GM18858 (cell line): ENCODE results near the gene RAD1.
"Not testable (repeated sequence)": the region's sequence is repeated elsewhere in the genome, so short reads cannot be mapped to it uniquely, and the experiment has no call there.

Experiments used
- ATAC-seq: cut with Tn5 transposase; IDR thresholded peaks from one replicate; pipeline ENCODE4 v1.9.1; 2021; ENCODE audit not compliant: unreplicated experiment

The RAD1 gene, protein sequence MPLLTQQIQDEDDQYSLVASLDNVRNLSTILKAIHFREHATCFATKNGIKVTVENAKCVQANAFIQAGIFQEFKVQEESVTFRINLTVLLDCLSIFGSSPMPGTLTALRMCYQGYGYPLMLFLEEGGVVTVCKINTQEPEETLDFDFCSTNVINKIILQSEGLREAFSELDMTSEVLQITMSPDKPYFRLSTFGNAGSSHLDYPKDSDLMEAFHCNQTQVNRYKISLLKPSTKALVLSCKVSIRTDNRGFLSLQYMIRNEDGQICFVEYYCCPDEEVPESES

DNA sequence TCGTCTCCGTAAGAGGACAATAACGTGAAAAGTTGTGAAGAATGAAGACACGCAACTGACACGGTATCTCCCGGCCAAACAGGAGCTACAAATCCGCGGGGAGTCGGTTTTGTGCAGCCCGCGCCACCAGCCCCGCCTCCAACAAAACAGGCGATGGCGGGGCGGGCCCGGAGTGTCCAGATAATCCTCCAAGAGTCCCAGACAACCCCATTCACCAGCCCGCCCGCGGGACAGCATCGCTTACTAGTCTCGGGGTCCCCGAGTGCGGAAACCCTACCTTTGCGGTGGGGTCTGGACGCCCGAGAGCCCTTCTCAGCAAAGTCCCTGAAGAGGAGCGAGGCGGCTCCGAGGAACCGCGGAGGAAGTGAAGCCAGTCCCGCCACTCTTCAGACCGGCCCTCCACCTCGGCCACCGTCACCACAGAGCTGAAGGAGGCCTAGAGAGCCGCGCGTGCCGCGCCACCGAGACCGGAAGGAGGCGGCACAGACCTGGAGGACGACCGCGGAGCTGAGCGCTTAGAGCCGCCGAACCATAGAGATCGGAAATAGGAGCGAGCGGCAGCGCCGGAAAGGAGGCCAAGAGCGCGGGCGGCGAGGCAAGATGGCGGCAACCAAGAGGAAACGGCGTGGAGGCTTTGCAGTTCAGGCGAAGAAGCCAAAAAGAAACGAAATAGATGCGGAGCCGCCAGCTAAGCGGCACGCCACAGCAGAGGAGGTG is at the start of gene RAD1, which contains the start of gene BRIX1:
Gene RAD1 (minus strand): TSS at position 366 of the 717 bp plus-strand sequence. CDS start 612 bp downstream, outside the sequence.
Gene BRIX1 (plus strand): TSS at position 573 of the 717 bp plus-strand sequence. CDS start 28 bp downstream, at position 601.
- peak; percentile 98 for ATAC-seq

DNA sequence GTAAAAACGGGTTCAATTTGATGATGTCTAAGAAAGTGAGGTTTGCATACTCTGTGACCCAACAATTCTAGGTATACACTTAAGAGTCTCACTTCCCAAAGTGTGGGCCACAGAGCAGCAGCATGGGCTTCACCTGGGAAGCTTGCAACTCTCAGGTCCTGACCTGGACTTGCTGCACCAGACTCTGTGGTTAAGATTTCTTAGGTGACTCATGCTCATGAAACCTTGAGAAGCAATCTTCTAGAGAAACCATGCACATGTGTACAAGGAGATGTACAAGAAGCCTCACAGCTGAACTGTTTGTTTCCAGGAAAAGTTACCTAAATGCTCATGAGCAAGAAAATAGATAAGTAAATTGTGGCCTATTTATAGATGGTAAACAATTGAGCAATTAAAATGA is 44.0 kb upstream of the RAD1 start:
- peak; percentile 96 for ATAC-seq

DNA sequence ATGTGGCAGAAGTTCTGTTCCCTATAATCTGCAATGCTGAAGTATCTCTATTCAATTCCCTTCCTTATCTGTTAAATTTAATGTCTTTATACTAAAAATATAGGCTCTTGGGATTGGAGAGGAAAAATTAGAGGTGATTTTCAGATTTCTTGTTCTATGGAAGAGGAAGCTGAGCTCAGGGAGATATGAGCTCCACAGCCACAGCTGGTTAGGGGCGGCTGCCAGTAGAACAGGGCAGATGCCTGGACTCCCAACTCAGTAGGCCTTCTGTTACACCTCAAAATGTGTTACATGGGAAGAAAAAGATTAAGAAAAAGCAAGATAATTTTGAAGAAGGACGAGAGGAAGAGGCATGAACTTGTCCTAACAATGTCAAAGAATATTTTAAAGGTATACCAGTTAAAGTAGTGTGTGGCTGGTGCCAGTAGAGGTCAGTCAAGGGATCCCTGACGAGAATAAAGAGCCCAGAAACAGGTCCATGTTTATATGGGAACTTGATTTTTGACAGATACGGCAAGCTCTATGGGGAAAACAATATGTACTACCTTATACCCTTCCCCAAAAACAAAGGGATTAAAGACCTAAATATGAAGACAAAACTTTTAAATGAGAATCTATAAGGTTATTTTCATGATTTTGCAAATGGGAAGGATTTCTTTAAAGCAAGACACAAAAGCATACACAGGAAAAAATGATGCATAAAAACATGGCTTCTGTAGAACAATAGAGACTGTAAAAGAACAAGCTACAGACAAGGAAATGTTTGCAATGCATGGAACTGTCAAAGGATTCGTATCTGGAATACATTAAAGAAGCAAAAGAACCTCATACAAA is 42.8 kb upstream of the RAD1 start:
- no peak for ATAC-seq

DNA sequence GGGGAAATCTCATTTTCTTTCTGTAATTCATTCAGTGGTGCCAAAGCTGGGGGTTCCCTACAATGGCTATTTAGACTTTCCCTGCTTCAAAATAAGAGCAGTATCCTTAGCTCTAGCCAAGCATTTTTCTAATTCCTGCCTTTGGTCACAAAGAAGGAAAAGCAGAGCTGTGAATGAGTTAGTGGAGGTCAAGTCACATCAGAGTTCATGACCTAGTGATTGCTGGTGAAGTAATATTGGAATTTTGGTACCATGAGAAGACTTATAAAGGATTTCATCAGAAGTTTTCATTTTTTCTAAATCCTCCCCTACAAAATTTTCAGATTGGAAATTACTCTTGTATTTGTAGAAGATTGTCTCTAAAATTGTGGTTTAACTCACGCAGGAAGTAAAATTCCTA is 42.0 kb upstream of the RAD1 start:
- no peak for ATAC-seq

DNA sequence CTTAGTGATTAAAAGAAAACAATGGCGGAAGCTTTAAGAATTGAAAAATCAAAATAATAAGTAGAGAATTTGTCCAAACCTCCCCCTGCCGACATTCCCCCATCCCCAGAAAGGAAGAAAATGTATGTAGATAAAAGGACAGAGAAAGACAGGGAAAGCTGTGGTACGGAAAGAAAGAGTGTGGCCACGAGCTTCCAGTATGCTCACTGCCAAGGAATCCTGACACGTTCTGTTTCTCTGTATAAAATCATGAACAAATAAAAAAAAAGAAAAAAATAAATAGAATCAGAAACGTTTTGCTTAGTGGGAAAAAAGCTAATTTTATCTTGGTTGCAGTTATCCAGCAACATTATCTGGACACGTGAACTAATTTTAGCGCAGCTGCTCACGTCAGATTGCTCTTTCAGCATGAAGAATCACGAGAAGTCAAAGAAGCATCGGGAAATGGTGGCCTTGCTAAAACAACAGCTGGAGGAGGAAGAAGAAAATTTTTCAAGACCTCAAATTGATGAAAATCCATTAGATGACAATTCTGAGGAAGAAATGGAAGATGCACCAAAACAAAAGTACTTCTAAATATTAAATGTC is 29.2 kb upstream of the RAD1 start:
- ATAC-seq = no peak

DNA sequence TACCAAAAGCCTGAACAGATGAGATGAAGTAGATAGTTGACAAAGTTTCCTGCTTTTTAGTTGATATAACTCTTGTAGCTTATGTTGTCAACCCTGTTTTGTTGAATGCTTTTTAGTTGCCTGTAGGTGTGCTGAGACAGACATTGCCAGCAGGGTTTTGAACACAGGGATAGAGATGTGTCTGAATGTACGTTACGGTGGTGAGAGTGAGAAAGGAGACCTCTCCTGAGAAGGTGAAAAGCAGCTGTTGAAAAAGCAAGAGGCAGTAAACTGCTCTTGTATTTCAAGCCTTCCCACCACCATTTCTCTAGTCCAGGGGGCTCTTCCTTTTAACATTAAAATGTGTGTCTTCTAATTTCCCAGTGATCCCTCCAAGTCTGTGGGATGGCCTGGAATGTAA is 28.7 kb upstream of the RAD1 start:
- ATAC-seq = no peak

DNA sequence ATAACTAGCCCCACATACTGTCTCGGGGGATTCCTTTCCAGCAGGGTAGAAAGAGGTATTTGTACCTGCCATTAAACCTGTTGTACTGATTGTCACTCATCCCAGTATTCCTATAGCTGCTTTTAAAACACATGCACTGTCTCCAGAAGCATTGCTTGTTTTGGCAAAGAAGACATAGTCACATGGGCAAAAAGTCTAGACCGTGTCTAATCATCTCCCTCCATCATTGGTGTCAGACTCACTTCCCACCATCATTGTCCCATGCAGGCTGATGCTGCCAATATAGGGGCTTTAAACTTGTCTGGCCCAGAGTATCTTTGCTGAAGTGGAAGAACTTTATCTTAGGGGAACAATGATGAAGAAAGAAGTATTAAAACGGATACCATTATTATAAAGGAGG is 26.6 kb upstream of the RAD1 start:
- no peak for ATAC-seq

DNA sequence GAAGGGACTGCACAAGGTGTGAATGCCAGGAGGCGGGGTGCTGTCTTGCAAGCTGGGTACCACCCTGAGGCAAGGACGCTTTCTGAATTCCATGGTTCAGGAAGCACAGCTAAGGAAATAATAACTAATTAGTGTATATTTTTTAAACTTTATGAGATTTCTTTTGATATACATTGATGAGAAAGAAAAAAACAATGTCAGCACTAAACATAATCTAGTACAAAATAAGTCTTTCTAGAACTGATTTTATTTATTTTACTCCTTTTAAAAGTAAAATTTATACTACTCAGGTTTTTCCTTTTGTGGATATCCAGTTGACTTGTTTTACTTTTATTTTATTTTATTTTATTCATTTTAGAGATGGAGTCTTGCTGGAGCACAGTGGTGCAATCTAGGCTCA is 17.6 kb upstream of the RAD1 start:
- no peak for ATAC-seq

DNA sequence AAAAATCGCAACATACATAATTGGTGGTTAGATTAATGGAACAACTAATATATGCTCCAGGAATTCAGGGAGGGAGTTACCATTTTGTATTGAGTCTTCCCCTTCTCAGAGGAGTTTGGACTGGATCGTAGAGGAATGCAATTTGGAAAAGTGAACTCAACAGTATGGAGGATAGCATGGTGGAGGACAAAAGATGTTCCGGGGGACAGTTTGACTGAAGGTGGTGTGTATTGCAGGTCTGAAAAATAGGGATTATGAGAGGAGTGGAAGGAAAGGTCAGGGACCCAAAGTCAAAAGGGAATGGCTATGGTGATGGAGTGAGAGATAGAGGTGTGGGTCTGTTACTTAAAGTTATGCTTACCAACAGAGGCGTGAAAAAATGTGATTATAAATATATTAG is 15.6 kb upstream of the RAD1 start:
- no peak for ATAC-seq

DNA sequence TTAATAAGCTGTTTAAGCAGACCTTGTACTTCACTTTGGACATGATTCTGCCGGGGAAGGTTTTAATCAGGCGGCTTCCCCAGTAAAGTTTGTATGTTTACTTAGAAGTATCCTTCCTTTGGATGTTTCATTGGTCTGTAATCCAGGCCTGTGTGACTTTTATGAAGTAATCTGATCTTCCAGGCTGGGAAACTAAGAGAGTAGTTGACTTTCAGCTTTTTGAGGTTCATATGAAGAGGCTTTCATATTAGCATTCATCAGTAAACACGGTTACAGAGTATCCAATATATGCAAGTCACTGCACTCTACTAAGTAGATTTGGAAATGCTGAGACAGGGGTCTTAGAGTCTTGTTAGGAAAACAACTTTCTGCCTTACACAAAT is 15.1 kb upstream of the RAD1 start:
- ATAC-seq = no peak

DNA sequence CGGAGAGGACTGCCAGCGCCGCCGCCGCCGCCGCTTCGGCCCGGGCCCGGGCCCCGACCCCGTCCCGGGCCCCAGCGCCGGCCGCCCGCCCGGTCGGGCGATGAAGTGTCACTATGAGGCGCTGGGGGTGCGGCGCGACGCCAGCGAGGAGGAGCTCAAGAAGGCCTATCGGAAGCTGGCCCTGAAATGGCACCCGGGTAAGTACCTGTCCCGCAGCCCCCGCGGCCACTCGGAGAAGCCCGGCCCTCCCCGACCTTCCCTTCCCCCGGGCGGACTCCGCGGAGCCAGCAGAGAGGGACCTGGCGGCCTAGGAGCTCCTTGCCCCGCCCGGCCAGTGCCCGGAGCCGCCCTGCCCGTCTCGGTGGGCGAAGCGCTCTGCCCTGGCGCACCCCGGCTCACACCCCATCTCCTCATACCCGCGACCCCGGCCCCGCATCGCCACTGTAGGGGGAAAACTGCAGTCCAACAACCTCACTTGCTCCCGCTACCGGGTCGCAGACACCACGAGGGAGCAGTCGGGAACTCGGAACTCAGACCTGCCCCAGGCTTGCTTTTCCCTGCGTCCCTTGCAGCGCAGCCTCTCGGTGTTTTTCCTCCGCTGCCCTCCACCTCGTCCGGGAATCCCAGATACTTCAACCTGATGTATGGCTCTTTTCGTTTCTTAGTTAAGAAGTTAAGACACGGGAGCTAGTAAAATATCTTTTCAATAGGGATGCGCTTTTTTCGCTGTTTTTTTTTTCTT is 14.6 kb upstream of the RAD1 start:
- peak; percentile 72 for ATAC-seq

DNA sequence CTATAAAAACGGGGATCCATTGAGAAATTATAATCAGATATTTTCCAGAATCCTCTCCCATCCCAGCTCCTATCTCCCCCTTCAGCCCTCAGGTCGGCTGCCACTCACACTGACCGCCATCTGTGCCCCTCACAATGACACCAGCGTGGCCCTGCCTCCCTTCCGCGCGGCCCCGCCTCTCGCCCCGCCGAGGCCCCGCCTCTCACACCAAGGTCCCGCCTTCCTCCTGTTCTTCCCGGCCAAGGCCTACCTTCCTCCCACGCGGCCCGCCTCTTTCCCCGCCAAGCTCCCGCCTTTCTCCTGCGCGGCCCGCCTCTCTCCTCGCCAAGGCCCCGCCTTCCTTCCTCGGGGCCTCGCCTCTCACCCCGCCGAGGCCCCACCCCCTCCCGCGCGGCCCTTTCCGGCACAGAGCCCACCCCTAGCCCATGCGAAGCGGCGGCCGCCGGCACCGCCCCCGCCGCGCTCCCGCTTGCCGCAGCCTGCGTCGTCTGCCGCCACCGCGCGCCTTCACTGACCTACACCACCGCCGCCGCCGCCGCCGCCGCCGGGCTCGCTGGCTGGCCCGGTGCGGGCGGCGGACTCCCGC is 13.9 kb upstream of the RAD1 start, which contains the start of gene DNAJC21:
Gene DNAJC21 (plus strand): TSS at position 426 of the 586 bp plus-strand sequence. CDS start 261 bp downstream, outside the sequence.
- peak; percentile 72 for ATAC-seq

DNA sequence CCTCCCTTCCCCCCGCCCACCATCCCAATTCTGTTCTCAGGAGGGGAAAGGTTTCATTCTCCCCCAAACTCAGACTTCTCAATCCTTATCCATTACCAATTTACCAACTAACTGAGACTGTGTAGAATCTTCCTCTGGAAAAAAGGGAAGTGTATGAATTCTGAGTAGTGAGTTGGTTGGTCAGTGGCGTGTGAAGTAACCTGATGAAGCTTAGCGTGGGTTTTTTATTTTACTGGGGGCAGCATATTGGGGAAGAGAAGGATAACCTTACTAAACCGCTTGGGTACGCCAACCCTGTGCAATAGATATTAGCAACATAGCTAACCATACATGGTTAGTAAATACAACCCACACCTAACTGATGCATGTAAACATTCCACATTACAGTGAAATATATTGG is 13.0 kb upstream of the RAD1 start:
- no peak for ATAC-seq

DNA sequence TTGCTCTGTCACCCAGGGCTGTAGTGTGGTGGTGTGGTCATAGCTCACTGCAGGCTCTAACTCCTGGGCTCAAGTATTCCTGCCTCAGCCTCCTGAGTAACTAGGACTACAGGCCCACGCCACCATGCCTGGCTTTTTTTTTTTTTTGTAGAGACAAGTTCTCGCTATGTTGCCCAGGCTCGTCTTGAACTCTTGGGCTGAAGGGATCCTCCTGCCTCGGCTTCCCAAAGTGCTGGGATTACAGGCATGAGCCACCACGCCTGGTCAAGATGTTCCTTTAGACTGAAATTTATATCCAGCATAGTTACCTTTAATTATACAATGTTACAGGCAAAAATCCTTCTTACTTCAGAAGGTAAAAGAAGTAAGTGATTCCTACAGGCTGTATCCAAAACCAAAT is 12.5 kb upstream of the RAD1 start:
- ATAC-seq = no peak

DNA sequence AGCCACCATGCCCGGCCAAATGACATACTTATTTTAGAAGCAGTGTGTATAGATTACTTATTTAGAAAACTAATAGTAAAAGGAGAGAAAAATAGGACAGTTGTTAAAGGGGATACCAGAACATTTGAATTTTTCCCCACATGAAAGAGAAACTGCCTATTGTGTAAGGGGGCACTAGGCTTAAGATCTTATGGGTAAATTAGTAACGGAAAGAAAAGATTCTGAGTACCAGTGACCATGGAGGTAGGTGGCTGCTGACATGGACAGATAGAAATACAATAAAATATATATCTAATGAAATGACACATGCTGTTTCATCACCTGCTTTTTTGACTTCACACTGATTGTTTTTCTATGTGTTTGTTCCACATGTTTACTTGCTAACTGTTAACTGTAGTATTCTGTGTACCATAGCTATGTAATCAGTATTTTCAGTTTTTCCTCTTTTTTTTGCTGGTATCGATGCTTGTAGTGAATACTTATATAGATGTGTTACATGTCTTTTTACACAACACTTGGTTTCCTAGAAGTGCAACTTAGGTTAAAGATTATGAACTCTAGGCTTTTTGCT is 11.1 kb upstream of the RAD1 start:
- ATAC-seq = no peak

DNA sequence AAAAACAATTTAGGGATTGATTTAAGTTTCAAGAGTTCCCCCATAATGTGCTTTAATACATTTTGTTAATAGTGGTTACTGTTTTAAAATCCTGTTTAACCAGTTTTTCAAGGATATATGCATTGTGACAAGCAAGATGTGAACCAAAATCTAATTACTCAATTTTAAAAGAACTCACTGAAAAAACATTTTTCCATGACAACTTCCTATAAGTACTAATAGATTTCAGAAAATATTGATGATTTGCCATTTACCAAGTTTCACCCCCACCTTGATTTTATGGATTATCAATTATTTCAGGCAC is 9.1 kb upstream of the RAD1 start:
- no peak for ATAC-seq

DNA sequence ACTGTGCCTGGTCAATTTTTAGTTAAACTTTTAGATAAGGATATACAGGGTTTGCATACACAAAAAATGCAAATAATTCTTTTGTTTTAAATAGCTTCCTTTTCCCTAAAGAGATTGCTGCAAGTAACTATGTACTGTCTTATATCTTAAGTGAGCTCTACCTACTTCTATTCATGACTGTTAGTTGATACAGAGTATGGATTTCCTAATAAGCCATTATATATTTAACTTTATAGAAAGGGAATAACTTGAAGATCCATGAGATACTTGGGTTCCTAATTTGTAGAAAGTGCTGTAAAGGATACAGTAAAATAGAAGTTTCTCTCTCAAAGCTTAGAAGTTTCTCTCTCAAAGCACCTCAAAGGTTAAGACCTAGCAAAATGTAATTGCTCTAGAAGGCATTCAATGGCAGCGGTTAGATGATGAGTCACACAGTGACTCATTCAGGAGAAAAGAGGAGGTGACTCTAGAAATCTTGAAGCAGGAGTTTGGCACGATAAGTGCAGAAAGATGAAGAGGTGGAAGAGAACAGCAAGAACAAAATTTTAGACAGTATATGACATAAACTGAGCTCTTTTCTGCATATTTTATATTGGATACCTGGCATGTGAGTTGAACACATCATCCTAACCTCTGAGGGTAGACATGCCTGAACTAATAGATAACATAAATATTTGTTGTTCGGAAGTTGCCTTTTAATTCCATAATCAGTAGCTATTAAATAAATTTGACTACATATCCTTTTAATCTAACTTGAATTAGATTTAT is 8.6 kb upstream of the RAD1 start:
- ATAC-seq = peak; percentile 79

DNA sequence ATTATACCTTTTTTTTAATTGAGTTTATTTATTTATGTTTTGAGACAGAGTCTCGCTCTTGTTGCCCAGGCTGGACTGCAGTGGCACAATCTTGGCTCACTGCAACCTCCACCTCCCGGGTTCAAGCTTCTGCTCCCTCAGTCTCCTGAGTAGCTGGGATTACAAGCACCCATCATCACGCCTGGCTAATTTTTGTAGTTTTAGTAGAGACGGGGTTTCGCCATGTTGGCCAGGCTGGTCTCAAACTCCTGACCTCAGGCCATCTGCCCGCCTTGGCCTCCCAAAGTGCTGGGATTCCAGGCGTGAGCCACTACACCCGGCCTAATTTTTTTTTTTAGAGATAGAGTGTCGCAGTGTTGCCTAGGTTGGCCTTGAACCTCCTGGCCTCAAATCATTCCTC is 8.0 kb upstream of the RAD1 start:
- ATAC-seq = not testable (repeated sequence)

DNA sequence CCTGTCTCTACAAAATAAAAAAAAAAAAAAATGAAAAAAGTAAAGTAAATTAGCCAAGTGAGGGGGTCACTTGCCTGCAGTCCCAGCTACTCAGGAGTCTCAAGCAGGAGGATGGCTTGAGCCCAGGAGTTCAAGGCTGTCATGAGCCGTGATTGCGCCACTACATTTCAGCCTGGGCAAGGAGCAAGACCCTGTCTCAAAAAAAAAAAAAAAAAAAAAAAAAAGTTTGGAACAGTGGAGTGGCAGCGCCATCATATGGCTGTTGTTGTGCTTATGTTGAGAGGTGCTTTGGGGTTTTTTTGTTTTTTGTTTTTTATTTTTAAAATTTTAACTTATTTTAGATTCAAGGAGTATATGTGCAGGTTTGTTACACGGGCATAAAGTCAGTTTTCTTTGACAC is 3.8 kb upstream of the RAD1 start:
- no peak for ATAC-seq
